GM21515 (cell line): ENCODE data around the gene AXIN1.

ENCODE experiments used
- ATAC-seq: cut with Tn5 transposase; IDR thresholded peaks from one replicate; pipeline ENCODE4 v1.9.1; 2021; ENCODE audit not compliant: unreplicated experiment

Gene AXIN1

GRCh38 chr16:247027-247426 lies 105.5 kb downstream of the AXIN1 start:
- ATAC-seq = no peak

GRCh38 chr16:245105-245504 lies 107.4 kb downstream of the AXIN1 start:
- no peak for ATAC-seq

GRCh38 chr16:243348-243747 lies 109.2 kb downstream of the AXIN1 start:
- ATAC-seq = no peak

GRCh38 chr16:242281-242680 lies 110.2 kb downstream of the AXIN1 start:
- ATAC-seq = no peak

GRCh38 chr16:240559-240958 lies 112.0 kb downstream of the AXIN1 start:
- ATAC-seq = no peak

GRCh38 chr16:239948-240277 lies 112.6 kb downstream of the AXIN1 start:
- ATAC-seq = no peak
